ENCODE measurements around the gene KITLG. TPM values are rescaled to one million over a fixed set of nuclear protein-coding genes. Genes with fewer than 3 reads are reported as not detected.

Gene KITLG
- total RNA-seq, 1 experiment from 2014 or later, result 11.7 TPM

DNA sequence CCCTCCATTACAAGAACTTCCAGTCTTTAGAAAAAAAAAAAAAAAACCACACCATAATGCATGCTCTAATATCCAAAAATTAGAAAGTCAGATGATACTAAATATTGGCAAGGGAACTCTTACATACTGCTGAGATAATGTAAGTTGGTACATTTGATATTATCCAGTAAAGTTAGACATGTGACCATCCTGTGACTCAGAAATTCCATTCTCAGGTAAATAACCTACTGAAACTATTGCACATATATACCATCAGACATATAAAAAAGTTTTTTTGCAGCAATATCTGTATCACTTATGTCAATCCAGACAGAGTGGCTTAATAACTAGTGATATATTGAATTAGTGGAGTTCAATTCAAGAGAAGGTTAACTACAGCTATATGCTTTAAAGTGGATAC lies 63.5 kb downstream of the KITLG start:
- Mint-ChIP-seq H3K4me1 (peaks cover 0 to 3% of the 10 kb centered on the region in 2 experiments; a peak in 2 of 4 replicates), H3K9me3 (no peaks in the 10 kb centered on the region), H3K4me3 (no peak overlapping the region), H3K27me3 (ENCODE audit: low read depth) (no peaks in the 10 kb centered on the region), H3K36me3 (ENCODE audit: insufficient read depth in 1 of 3, low read depth in 3 of 3) (peaks cover 0 to 6% (median 0%) of the 10 kb centered on the region in 3 experiments; a peak in 2 of 7 replicates), H3K27ac (no peak overlapping the region)
- Histone ChIP-seq H3K27ac (ENCODE audit: insufficient read length, low read depth, low read length) (no peak overlapping the region), H4K91ac (ENCODE audit: insufficient read length, low read depth, low read length) (no peak overlapping the region), H3K27me3 (ENCODE audit: insufficient read depth, low read length) (no peaks in the 10 kb centered on the region), H2AK5ac (ENCODE audit: insufficient read length, low read length) (no peak overlapping the region), H3T11ph (ENCODE audit: low read length) (no peak overlapping the region), H3K56ac (ENCODE audit: insufficient read length, low read depth, low read length) (no peak overlapping the region), H3K9ac (ENCODE audit: extremely low read depth, insufficient read length, low read length) (no peak overlapping the region), H2AFZ (ENCODE audit: low read length) (no peak overlapping the region), H3K4ac (ENCODE audit: low read depth, low read length) (no peak overlapping the region), H3K4me2 (ENCODE audit: insufficient read depth, insufficient read length, low read length) (no peak overlapping the region), H3K79me1 (ENCODE audit: insufficient read depth, low read depth, low read length, poor library complexity, severe bottlenecking) (no peaks in the 10 kb centered on the region), H3K79me2 (ENCODE audit: insufficient read depth, low read length) (no peaks in the 10 kb centered on the region), H2BK120ac (ENCODE audit: low read depth, low read length, poor library complexity, severe bottlenecking) (no peak overlapping the region), H4K20me1 (ENCODE audit: control insufficient read depth, insufficient read depth, insufficient read length) (no peaks in the 10 kb centered on the region), H3K4me1 (ENCODE audit: insufficient read depth, low read length) (no peaks in the 10 kb centered on the region), H3K18ac (ENCODE audit: insufficient read length, low read depth, low read length) (no peak overlapping the region), H2BK15ac (ENCODE audit: low read depth, low read length) (no peak overlapping the region), H3K23ac (ENCODE audit: insufficient read length, low read depth, low read length) (no peak overlapping the region), H4K8ac (replicated peaks; ENCODE audit: insufficient read length, low read depth, low read length) (no peak overlapping the region), H3K23me2 (ENCODE audit: insufficient read length, low read depth, low read length, poor library complexity, severe bottlenecking) (no peaks in the 10 kb centered on the region), H3K14ac (ENCODE audit: insufficient read depth, low read length) (no peak overlapping the region), H3K9me3 (ENCODE audit: control insufficient read depth, low read depth, low read length) (no peaks in the 10 kb centered on the region), H2BK12ac (ENCODE audit: insufficient read length, low read depth, low read length) (no peak overlapping the region), H2BK20ac (ENCODE audit: low read depth, low read length, poor library complexity, severe bottlenecking) (no peak overlapping the region), H4K5ac (ENCODE audit: insufficient read length, low read depth, low read length) (no peak overlapping the region), H2BK5ac (ENCODE audit: insufficient read length, low read length) (no peak overlapping the region)
- no peak for DNase-seq
- TF ChIP-seq, protein P1, sequence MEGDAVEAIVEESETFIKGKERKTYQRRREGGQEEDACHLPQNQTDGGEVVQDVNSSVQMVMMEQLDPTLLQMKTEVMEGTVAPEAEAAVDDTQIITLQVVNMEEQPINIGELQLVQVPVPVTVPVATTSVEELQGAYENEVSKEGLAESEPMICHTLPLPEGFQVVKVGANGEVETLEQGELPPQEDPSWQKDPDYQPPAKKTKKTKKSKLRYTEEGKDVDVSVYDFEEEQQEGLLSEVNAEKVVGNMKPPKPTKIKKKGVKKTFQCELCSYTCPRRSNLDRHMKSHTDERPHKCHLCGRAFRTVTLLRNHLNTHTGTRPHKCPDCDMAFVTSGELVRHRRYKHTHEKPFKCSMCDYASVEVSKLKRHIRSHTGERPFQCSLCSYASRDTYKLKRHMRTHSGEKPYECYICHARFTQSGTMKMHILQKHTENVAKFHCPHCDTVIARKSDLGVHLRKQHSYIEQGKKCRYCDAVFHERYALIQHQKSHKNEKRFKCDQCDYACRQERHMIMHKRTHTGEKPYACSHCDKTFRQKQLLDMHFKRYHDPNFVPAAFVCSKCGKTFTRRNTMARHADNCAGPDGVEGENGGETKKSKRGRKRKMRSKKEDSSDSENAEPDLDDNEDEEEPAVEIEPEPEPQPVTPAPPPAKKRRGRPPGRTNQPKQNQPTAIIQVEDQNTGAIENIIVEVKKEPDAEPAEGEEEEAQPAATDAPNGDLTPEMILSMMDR (conservative IDR thresholded peaks at IDR 0.05), result no peak

Measured in H9 (cell line).